Activated T-cell treated with anti-CD3 and anti-CD28 coated beads for 24 hours (primary cell): Measurements from ENCODE around the gene OPA1.
"Not testable (repeated sequence)": the region's sequence is repeated elsewhere in the genome, so short reads cannot be mapped to it uniquely, and the experiment has no call there.

ENCODE experiments used
- DNase-seq: peaks from one replicate; pipeline ENCODE4 v3.0.0-alpha.2; 2020; ENCODE audit warnings: low read depth

Gene OPA1

GRCh38 chr3:193589616-193590015 is 3.4 kb upstream of the OPA1 start:
- no peak for DNase-seq

GRCh38 chr3:193590088-193590856 is 2.7 kb upstream of the OPA1 start:
- no peak for DNase-seq

GRCh38 chr3:193593668-193594030 is 641 bp downstream of the OPA1 start:
- DNase-seq, result peak; percentile 41

GRCh38 chr3:193594946-193595689 is 2.1 kb downstream of the OPA1 start:
- no peak for DNase-seq

- no peak for DNase-seq
These were observed 3.0 kb downstream of the OPA1 start for GRCh38 chr3:193595939-193596487.

- DNase-seq, result no peak
These were observed 5.2 kb downstream of the OPA1 start for GRCh38 chr3:193598202-193598601.

GRCh38 chr3:193599393-193599792 is 6.4 kb downstream of the OPA1 start:
- DNase-seq, result no peak

GRCh38 chr3:193605876-193606275 is 12.9 kb downstream of the OPA1 start:
- DNase-seq, result peak; percentile 30

- not testable (repeated sequence) for DNase-seq
These were observed 13.9 kb downstream of the OPA1 start for GRCh38 chr3:193606892-193607291.

- not testable (repeated sequence) for DNase-seq
These were observed 17.5 kb downstream of the OPA1 start for GRCh38 chr3:193610516-193610915.

GRCh38 chr3:193614430-193614829 is 21.4 kb downstream of the OPA1 start:
- no peak for DNase-seq

- no peak for DNase-seq
These were observed 24.6 kb downstream of the OPA1 start for GRCh38 chr3:193617628-193618027.

- no peak for DNase-seq
These were observed 27.0 kb downstream of the OPA1 start for GRCh38 chr3:193620057-193620456.

- no peak for DNase-seq
These were observed 27.6 kb downstream of the OPA1 start for GRCh38 chr3:193620650-193621049.

GRCh38 chr3:193621127-193621526 is 28.1 kb downstream of the OPA1 start:
- DNase-seq, result no peak

GRCh38 chr3:193630005-193630404 is 37.0 kb downstream of the OPA1 start:
- no peak for DNase-seq

GRCh38 chr3:193637831-193638230 is 44.8 kb downstream of the OPA1 start:
- no peak for DNase-seq

GRCh38 chr3:193638833-193639232 is 45.8 kb downstream of the OPA1 start:
- DNase-seq, result no peak

GRCh38 chr3:193640165-193640715 is 47.2 kb downstream of the OPA1 start:
- DNase-seq, result no peak

- no peak for DNase-seq
These were observed 47.9 kb downstream of the OPA1 start for GRCh38 chr3:193640728-193641439.

GRCh38 chr3:193641440-193641775 is 48.4 kb downstream of the OPA1 start:
- DNase-seq, result no peak

GRCh38 chr3:193645806-193646205 is 52.8 kb downstream of the OPA1 start:
- no peak for DNase-seq
